H9 (cell line): ENCODE measurements around the gene HHLA2. TPM values are rescaled to one million over a fixed set of nuclear protein-coding genes. Genes with fewer than 3 reads are reported as not detected.

Source experiments
- DNase-seq: peaks from one replicate; pipeline ENCODE4 v3.0.0-alpha.2; 2017
- H2AFZ ChIP-seq: one replicate; pipeline ENCODE4 v1.6.1; 2013; ENCODE audit warnings: mild to moderate bottlenecking, low read length, control low read depth, moderate library complexity
- H2AK5ac ChIP-seq: 2 replicates; pipeline ENCODE4 v1.6.1; 2013; ENCODE audit warnings: low read length, control low read depth, mixed read lengths; ENCODE audit not compliant: insufficient read length
- H2BK120ac ChIP-seq: one replicate; pipeline ENCODE4 v1.6.1; 2013; ENCODE audit warnings: low read depth, mild to moderate bottlenecking, low read length, control low read depth, inconsistent platforms; ENCODE audit not compliant: poor library complexity, severe bottlenecking
- H2BK12ac ChIP-seq: 2 replicates; pipeline ENCODE4 v1.6.1; 2013; ENCODE audit warnings: low read length, control low read depth, mixed read lengths, low read depth; ENCODE audit not compliant: insufficient read length
- H2BK15ac ChIP-seq: 2 replicates; pipeline ENCODE4 v1.6.1; 2013; ENCODE audit warnings: low read depth, low read length, control low read depth
- H2BK20ac ChIP-seq: one replicate; pipeline ENCODE4 v1.6.1; 2013; ENCODE audit warnings: low read depth, mild to moderate bottlenecking, low read length, control low read depth, inconsistent platforms; ENCODE audit not compliant: poor library complexity, severe bottlenecking
- H2BK5ac ChIP-seq: 2 replicates; pipeline ENCODE4 v1.6.1; 2013; ENCODE audit warnings: low read length, control low read depth, mixed read lengths; ENCODE audit not compliant: insufficient read length
- H3K14ac ChIP-seq: 2 replicates; pipeline ENCODE4 v1.6.1; 2013; ENCODE audit warnings: low read length, control low read depth; ENCODE audit not compliant: insufficient read depth
- H3K18ac ChIP-seq: 2 replicates; pipeline ENCODE4 v1.6.1; 2013; ENCODE audit warnings: low read depth, mild to moderate bottlenecking, mixed read lengths, low read length, control low read depth; ENCODE audit not compliant: insufficient read length
- H3K23ac ChIP-seq: 2 replicates; pipeline ENCODE4 v1.6.1; 2013; ENCODE audit warnings: low read length, control low read depth, mixed read lengths, low read depth; ENCODE audit not compliant: insufficient read length
- H3K23me2 ChIP-seq: 2 replicates; pipeline ENCODE4 v1.6.1; 2013; ENCODE audit warnings: low read depth, mild to moderate bottlenecking, mixed read lengths, low read length, control low read depth; ENCODE audit not compliant: insufficient read length, poor library complexity, severe bottlenecking
- H3K27ac ChIP-seq: 2 replicates; pipeline ENCODE4 v1.5.1; 2013; ENCODE audit warnings: low read length, control low read depth, mixed read lengths, low read depth; ENCODE audit not compliant: insufficient read length
- H3K27me3 ChIP-seq: 2 replicates; pipeline ENCODE4 v1.6.1; 2013; ENCODE audit warnings: low read length, control low read depth, inconsistent platforms; ENCODE audit not compliant: insufficient read depth
- H3K4ac ChIP-seq: 2 replicates; pipeline ENCODE4 v1.6.1; 2013; ENCODE audit warnings: low read depth, mild to moderate bottlenecking, control low read depth, inconsistent platforms, low read length, moderate library complexity
- H3K4me1 ChIP-seq: 2 replicates; pipeline ENCODE4 v1.6.1; 2013; ENCODE audit warnings: low read length, control low read depth, inconsistent platforms; ENCODE audit not compliant: insufficient read depth
- H3K4me2 ChIP-seq: 2 replicates; pipeline ENCODE4 v1.6.1; 2013; ENCODE audit warnings: low read length, control low read depth, mixed read lengths; ENCODE audit not compliant: insufficient read length, insufficient read depth
- H3K56ac ChIP-seq: 2 replicates; pipeline ENCODE4 v1.6.1; 2013; ENCODE audit warnings: low read depth, mild to moderate bottlenecking, mixed read lengths, low read length, control low read depth; ENCODE audit not compliant: insufficient read length
- H3K79me1 ChIP-seq: 2 replicates; pipeline ENCODE4 v1.6.1; 2013; ENCODE audit warnings: low read depth, mild to moderate bottlenecking, moderate library complexity, low read length, control low read depth, inconsistent platforms; ENCODE audit not compliant: insufficient read depth, poor library complexity, severe bottlenecking
- H3K79me2 ChIP-seq: 2 replicates; pipeline ENCODE4 v1.6.1; 2013; ENCODE audit warnings: low read length, control low read depth, inconsistent platforms; ENCODE audit not compliant: insufficient read depth
- H3K9ac ChIP-seq: 2 replicates; pipeline ENCODE4 v1.6.1; 2013; ENCODE audit warnings: low read length, control low read depth, mixed read lengths; ENCODE audit not compliant: insufficient read length; ENCODE audit errors: extremely low read depth
- H3K9me3 ChIP-seq: one replicate; pipeline ENCODE4 v1.6.1; 2013; ENCODE audit warnings: low read depth, low read length, inconsistent platforms; ENCODE audit not compliant: control insufficient read depth
- H3T11ph ChIP-seq: one replicate; pipeline ENCODE4 v1.6.1; 2013; ENCODE audit warnings: mild to moderate bottlenecking, low read length, control low read depth, inconsistent platforms
- H4K20me1 ChIP-seq: one replicate; pipeline ENCODE4 v1.6.1; 2013; ENCODE audit not compliant: control insufficient read depth, insufficient read length, insufficient read depth
- H4K5ac ChIP-seq: 2 replicates; pipeline ENCODE4 v1.6.1; 2013; ENCODE audit warnings: low read depth, mild to moderate bottlenecking, mixed read lengths, low read length, control low read depth; ENCODE audit not compliant: insufficient read length
- H4K8ac ChIP-seq: replicated peaks from 2 replicates; pipeline ENCODE4 v1.6.1; 2013; ENCODE audit warnings: low read length, control low read depth, mixed read lengths, low read depth; ENCODE audit not compliant: insufficient read length
- H4K91ac ChIP-seq: 2 replicates; pipeline ENCODE4 v1.6.1; 2013; ENCODE audit warnings: low read depth, mild to moderate bottlenecking, moderate library complexity, mixed read lengths, low read length, control low read depth; ENCODE audit not compliant: insufficient read length
- H3K27ac Mint-ChIP-seq, 3 experiments: 2 replicates in 2 of 3; 3 replicates in 1 of 3; pipeline ENCODE4 v1.8.0; 2020 to 2021; ENCODE audit warnings: mixed read lengths in 3 of 3, mild to moderate bottlenecking in 1 of 3, moderate library complexity in 1 of 3
- H3K27me3 Mint-ChIP-seq: 2 replicates; pipeline ENCODE4 v1.8.0; 2021; ENCODE audit warnings: low read depth, mild to moderate bottlenecking, moderate library complexity, mixed read lengths
- H3K36me3 Mint-ChIP-seq, 3 experiments: 2 replicates in 2 of 3; 3 replicates in 1 of 3; pipeline ENCODE4 v1.8.0; 2020 to 2021; ENCODE audit warnings: low read depth in 3 of 3, mixed read lengths in 3 of 3; ENCODE audit not compliant: insufficient read depth in 1 of 3
- H3K4me1 Mint-ChIP-seq, 2 experiments: 2 replicates each; pipeline ENCODE4 v1.8.0; 2020; ENCODE audit warnings: mixed read lengths in 2 of 2
- H3K4me3 Mint-ChIP-seq, 2 experiments: 2 replicates in 1 of 2; 3 replicates in 1 of 2; pipeline ENCODE4 v1.8.0; 2020 to 2021; ENCODE audit warnings: mild to moderate bottlenecking in 2 of 2, mixed read lengths in 2 of 2, moderate library complexity in 1 of 2
- H3K9me3 Mint-ChIP-seq, 2 experiments: 2 replicates in 1 of 2; 3 replicates in 1 of 2; pipeline ENCODE4 v1.8.0; 2020; ENCODE audit warnings: mild to moderate bottlenecking in 2 of 2, mixed read lengths in 2 of 2, moderate library complexity in 1 of 2
- CTCF ChIP-seq: fragments of 200-600 bp; sonication (generic); conservative IDR thresholded peaks from 3 replicates; pipeline ENCODE4 v1.8.0; 2021; ENCODE audit warnings: antibody characterized with exemption, mild to moderate bottlenecking
- total RNA-seq: library from RNA; stranded (reverse); gene quantifications from 2 replicates; pipeline ENCODE4 v1.2.1, GENCODE V29; 2021

Gene HHLA2
- total RNA-seq, 1 experiment from 2014 or later, result not detected

DNA sequence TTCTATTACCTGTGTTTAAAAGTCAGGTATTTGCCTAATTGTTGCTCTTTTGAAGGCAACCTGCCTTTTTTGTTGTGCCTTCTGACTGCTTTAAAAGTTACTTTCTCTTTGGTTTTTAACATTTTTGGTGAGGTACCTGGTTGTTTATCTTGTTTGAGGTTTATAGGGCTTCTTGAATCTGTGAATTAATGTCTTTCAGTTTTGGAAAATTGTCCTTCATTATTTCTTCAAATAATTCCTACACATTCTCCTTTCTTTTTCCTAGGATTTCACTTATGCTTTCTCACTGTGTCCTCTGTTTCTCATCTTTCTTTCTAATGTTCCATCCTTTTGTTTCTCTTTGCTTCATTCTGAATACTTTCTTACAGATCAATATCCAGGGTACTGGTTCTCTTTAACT, 30.8 kb downstream of the HHLA2 start:
- H3K27me3 Mint-ChIP-seq, result no peaks in the 10 kb centered on the region
- no peak overlapping the region for H2BK15ac ChIP-seq

More for the DNA sequence above, 30.8 kb downstream of the HHLA2 start:
- no peak overlapping the region for H3K9ac ChIP-seq
- H3K79me1 ChIP-seq, result no peaks in the 10 kb centered on the region
- H2BK5ac ChIP-seq, result no peak overlapping the region
- no peaks in the 10 kb centered on the region for H3K9me3 Mint-ChIP-seq
- H3K9me3 ChIP-seq, result no peaks in the 10 kb centered on the region
- H3K18ac ChIP-seq, result no peak overlapping the region
- no peak overlapping the region for H2BK12ac ChIP-seq
- peaks cover 0 to under 1% of the 10 kb centered on the region in 2 experiments; a peak in 1 of 4 replicates for H3K4me1 Mint-ChIP-seq
- no peak overlapping the region for H3K4ac ChIP-seq
- H3K14ac ChIP-seq, result no peak overlapping the region
- no peak overlapping the region for H4K91ac ChIP-seq
- no peak overlapping the region for H3K4me2 ChIP-seq
- H2BK120ac ChIP-seq, result no peak overlapping the region
- no peaks in the 10 kb centered on the region for H3K4me1 ChIP-seq
- H2AFZ ChIP-seq, result no peak overlapping the region
- no peak overlapping the region for H4K5ac ChIP-seq
- H3K27ac Mint-ChIP-seq, result no peak overlapping the region
- H4K8ac ChIP-seq, result no peak overlapping the region
- no peaks in the 10 kb centered on the region for H4K20me1 ChIP-seq
- H3T11ph ChIP-seq, result no peak overlapping the region
- H2AK5ac ChIP-seq, result no peak overlapping the region
- H3K56ac ChIP-seq, result no peak overlapping the region
- H2BK20ac ChIP-seq, result no peak overlapping the region
- no peaks in the 10 kb centered on the region for H3K23me2 ChIP-seq
- no peaks in the 10 kb centered on the region for H3K27me3 ChIP-seq
- H3K27ac ChIP-seq, result no peak overlapping the region
- no peak for TF ChIP-seq CTCF
- DNase-seq, result no peak
- H3K36me3 Mint-ChIP-seq, result no peaks in the 10 kb centered on the region
- H3K4me3 Mint-ChIP-seq, result no peak overlapping the region
- no peaks in the 10 kb centered on the region for H3K79me2 ChIP-seq
- no peak overlapping the region for H3K23ac ChIP-seq
